Measurements from ENCODE around the gene HIVEP3.

Gene HIVEP3

GRCh38 chr1:41689558-41689981, 229.2 kb downstream of the HIVEP3 start:
- no peak overlapping the region for H3K4me3 ChIP-seq (ENCODE audit: low read depth, low read length)
- TF ChIP-seq CTCF (IDR thresholded peaks at IDR 0.05; ENCODE audit: insufficient read depth, low read depth, low read length, missing control alignments) = no peak

GRCh38 chr1:41689139-41689538, 229.6 kb downstream of the HIVEP3 start:
- no peak for DNase-seq (ENCODE audit: low read depth)
- TF ChIP-seq CTCF (IDR thresholded peaks at IDR 0.05; ENCODE audit: insufficient read depth, low read depth, low read length, missing control alignments) = no peak
- no peak overlapping the region for H3K4me3 ChIP-seq (ENCODE audit: low read depth, low read length)

More at GRCh38 chr1:41689558-41689981, 229.2 kb downstream of the HIVEP3 start:
- no peak for DNase-seq (ENCODE audit: low read depth)

- no peak overlapping the region for H3K4me3 ChIP-seq (ENCODE audit: low read depth, low read length)
- peak; percentile 75 for DNase-seq (ENCODE audit: low read depth)
- TF ChIP-seq CTCF (IDR thresholded peaks at IDR 0.05; ENCODE audit: insufficient read depth, low read depth, low read length, missing control alignments) = no peak
These were observed 231.7 kb downstream of the HIVEP3 start for GRCh38 chr1:41687007-41687406.

- no peak for TF ChIP-seq CTCF (IDR thresholded peaks at IDR 0.05; ENCODE audit: insufficient read depth, low read depth, low read length, missing control alignments)
- peak; percentile 49 for DNase-seq (ENCODE audit: low read depth)
- H3K4me3 ChIP-seq (ENCODE audit: low read depth, low read length) = no peak overlapping the region
These were observed 234.8 kb downstream of the HIVEP3 start for GRCh38 chr1:41683681-41684500.

- no peak for DNase-seq (ENCODE audit: low read depth)
These were observed 235.7 kb downstream of the HIVEP3 start for GRCh38 chr1:41682845-41683625.

GRCh38 chr1:41682149-41682548, 236.6 kb downstream of the HIVEP3 start:
- H3K4me3 ChIP-seq (ENCODE audit: low read depth, low read length) = no peak overlapping the region
- TF ChIP-seq CTCF (IDR thresholded peaks at IDR 0.05; ENCODE audit: insufficient read depth, low read depth, low read length, missing control alignments) = no peak
- no peak for DNase-seq (ENCODE audit: low read depth)

More at GRCh38 chr1:41682845-41683625, 235.7 kb downstream of the HIVEP3 start:
- no peak overlapping the region for H3K4me3 ChIP-seq (ENCODE audit: low read depth, low read length)
- TF ChIP-seq CTCF (IDR thresholded peaks at IDR 0.05; ENCODE audit: insufficient read depth, low read depth, low read length, missing control alignments) = no peak

Measured in GM12865 (cell line).